ENCODE data around the gene PLIN4. TPM values are rescaled to one million over a fixed set of nuclear protein-coding genes. Genes with fewer than 3 reads are reported as not detected.

PLIN4 gene
- total RNA-seq, 1 experiment from 2014 or later: 2.3 TPM

GRCh38 chr19:4496304-4496703 is 22.0 kb downstream of the PLIN4 start:
- no peak overlapping the region for H3K9ac ChIP-seq (ENCODE audit: low read length)
- no peaks in the 10 kb centered on the region for H3K79me2 ChIP-seq (ENCODE audit: insufficient read depth, low read length)
- H4K20me1 ChIP-seq (ENCODE audit: insufficient read depth): no peaks in the 10 kb centered on the region
- ChIA-PET POLR2A (no interaction called here), RAD21 (ENCODE audit: low non-redundant PET in 1 of 2, low total read pairs in 2 of 2, uncharacterized antibody in 2 of 2, unreplicated experiment in 2 of 2) (no interaction called here), CTCF (no interaction called here)
- H3K27ac ChIP-seq (ENCODE audit: low read depth, low read length): no peak overlapping the region
- peaks cover 0 to 4% of the 10 kb centered on the region in 2 experiments; a peak in 1 of 4 replicates for H3K9me3 ChIP-seq (ENCODE audit: control insufficient read depth in 1 of 2, insufficient read depth in 1 of 2, low read depth in 1 of 2, low read length in 2 of 2)
- H3K4me3 ChIP-seq (replicated peaks in 1 of 2; ENCODE audit: low read depth in 1 of 2, low read length in 2 of 2): no peak overlapping the region
- H3K36me3 ChIP-seq (ENCODE audit: control insufficient read depth in 1 of 2, insufficient read depth in 2 of 2, low read length in 2 of 2): peaks cover 6 to 31% of the 10 kb centered on the region in 2 experiments; a peak in 3 of 4 replicates
- no peaks in the 10 kb centered on the region for H3K9me2 ChIP-seq (ENCODE audit: insufficient read depth)
- TF ChIP-seq EZH2 (IDR thresholded peaks at IDR 0.05) (no peak), POLR2A (IDR thresholded peaks at IDR 0.05; ENCODE audit: borderline replicate concordance, extremely low read depth, insufficient read depth, insufficient read length) (no peak), RAD21 (IDR thresholded peaks at IDR 0.05; ENCODE audit: low read depth) (no peak), SIN3A (IDR thresholded peaks at IDR 0.05; ENCODE audit: low read depth) (no peak), YY1 (IDR thresholded peaks at IDR 0.05; ENCODE audit: extremely low read depth, insufficient replicate concordance, low read depth, low read length) (no peak), JUND (IDR thresholded peaks at IDR 0.05) (no peak), EGR1 (IDR thresholded peaks at IDR 0.05; ENCODE audit: low read depth) (no peak), SRF (IDR thresholded peaks at IDR 0.05; ENCODE audit: low read depth) (no peak), CTCF (IDR thresholded peaks at IDR 0.05 in 2 of 3, conservative IDR thresholded peaks at IDR 0.05 in 1 of 3; ENCODE audit: borderline replicate concordance in 1 of 3, insufficient read depth in 1 of 3, low read depth in 2 of 3, low read length in 2 of 3) (no peak), SP1 (IDR thresholded peaks at IDR 0.05; ENCODE audit: low read depth) (no peak)
- TF ChIP-seq, protein P1, sequence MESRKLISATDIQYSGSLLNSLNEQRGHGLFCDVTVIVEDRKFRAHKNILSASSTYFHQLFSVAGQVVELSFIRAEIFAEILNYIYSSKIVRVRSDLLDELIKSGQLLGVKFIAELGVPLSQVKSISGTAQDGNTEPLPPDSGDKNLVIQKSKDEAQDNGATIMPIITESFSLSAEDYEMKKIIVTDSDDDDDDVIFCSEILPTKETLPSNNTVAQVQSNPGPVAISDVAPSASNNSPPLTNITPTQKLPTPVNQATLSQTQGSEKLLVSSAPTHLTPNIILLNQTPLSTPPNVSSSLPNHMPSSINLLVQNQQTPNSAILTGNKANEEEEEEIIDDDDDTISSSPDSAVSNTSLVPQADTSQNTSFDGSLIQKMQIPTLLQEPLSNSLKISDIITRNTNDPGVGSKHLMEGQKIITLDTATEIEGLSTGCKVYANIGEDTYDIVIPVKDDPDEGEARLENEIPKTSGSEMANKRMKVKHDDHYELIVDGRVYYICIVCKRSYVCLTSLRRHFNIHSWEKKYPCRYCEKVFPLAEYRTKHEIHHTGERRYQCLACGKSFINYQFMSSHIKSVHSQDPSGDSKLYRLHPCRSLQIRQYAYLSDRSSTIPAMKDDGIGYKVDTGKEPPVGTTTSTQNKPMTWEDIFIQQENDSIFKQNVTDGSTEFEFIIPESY (IDR thresholded peaks at IDR 0.05; ENCODE audit: extremely low read depth, insufficient replicate concordance, low read length): no peak
- TF ChIP-seq, protein P2, sequence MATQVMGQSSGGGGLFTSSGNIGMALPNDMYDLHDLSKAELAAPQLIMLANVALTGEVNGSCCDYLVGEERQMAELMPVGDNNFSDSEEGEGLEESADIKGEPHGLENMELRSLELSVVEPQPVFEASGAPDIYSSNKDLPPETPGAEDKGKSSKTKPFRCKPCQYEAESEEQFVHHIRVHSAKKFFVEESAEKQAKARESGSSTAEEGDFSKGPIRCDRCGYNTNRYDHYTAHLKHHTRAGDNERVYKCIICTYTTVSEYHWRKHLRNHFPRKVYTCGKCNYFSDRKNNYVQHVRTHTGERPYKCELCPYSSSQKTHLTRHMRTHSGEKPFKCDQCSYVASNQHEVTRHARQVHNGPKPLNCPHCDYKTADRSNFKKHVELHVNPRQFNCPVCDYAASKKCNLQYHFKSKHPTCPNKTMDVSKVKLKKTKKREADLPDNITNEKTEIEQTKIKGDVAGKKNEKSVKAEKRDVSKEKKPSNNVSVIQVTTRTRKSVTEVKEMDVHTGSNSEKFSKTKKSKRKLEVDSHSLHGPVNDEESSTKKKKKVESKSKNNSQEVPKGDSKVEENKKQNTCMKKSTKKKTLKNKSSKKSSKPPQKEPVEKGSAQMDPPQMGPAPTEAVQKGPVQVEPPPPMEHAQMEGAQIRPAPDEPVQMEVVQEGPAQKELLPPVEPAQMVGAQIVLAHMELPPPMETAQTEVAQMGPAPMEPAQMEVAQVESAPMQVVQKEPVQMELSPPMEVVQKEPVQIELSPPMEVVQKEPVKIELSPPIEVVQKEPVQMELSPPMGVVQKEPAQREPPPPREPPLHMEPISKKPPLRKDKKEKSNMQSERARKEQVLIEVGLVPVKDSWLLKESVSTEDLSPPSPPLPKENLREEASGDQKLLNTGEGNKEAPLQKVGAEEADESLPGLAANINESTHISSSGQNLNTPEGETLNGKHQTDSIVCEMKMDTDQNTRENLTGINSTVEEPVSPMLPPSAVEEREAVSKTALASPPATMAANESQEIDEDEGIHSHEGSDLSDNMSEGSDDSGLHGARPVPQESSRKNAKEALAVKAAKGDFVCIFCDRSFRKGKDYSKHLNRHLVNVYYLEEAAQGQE (IDR thresholded peaks at IDR 0.05; ENCODE audit: low read depth): no peak
- no peak for DNase-seq (ENCODE audit: low read depth, low spot score)
- intact Hi-C loops (cut with micrococcal nuclease): no loop called here
- no TSS peak for BruUV-seq (replicated peaks)
- no peaks in the 10 kb centered on the region for H3K27me3 ChIP-seq (ENCODE audit: insufficient read depth, low read length)
- peaks cover 0 to 3% of the 10 kb centered on the region in 2 experiments; a peak in 2 of 4 replicates for H3K4me1 ChIP-seq (ENCODE audit: control insufficient read depth in 1 of 2, insufficient read depth in 2 of 2, low read length in 2 of 2)
- no peak for ATAC-seq
- no peak overlapping the region for H3K4me2 ChIP-seq (ENCODE audit: low read length)
- H2AFZ ChIP-seq (ENCODE audit: low read depth, low read length, poor library complexity, severe bottlenecking): no peak overlapping the region
